SK-N-SH (cell line): ENCODE data around the gene CCDC15.

Experiments used
- CHD2 ChIP-seq: fragments of 150-350 bp; IDR thresholded peaks from 2 replicates; pipeline ENCODE4 v1.6.1; 2018; ENCODE audit warnings: low read length; ENCODE audit not compliant: partially characterized antibody
- CTCF ChIP-seq: fragments of 200-600 bp; sonication (generic); IDR thresholded peaks from 2 replicates; pipeline ENCODE4 v1.6.1; 2017; ENCODE audit warnings: antibody characterized with exemption, mild to moderate bottlenecking, moderate library complexity
- GABPA ChIP-seq: IDR thresholded peaks from 2 replicates; pipeline ENCODE4 v1.4.0; 2012; ENCODE audit warnings: low read depth, mild to moderate bottlenecking
- GATA2 ChIP-seq: sonication (generic); formaldehyde crosslinking; IDR thresholded peaks from 2 replicates; pipeline ENCODE4 v1.5.0; 2020; ENCODE audit warnings: mild to moderate bottlenecking, missing genetic modification reagents
- NFIC ChIP-seq: IDR thresholded peaks from 2 replicates; pipeline ENCODE4 v1.4.0; 2012; ENCODE audit warnings: borderline replicate concordance
- POLR2AphosphoS5 ChIP-seq: IDR thresholded peaks from 2 replicates; pipeline ENCODE4 v1.6.1; 2012; ENCODE audit warnings: low read depth, low read length
- RAD21 ChIP-seq: IDR thresholded peaks from 2 replicates; pipeline ENCODE4 v1.6.1; 2012; ENCODE audit warnings: mild to moderate bottlenecking, low read length
- REST ChIP-seq: IDR thresholded peaks from 2 replicates; pipeline ENCODE4 v1.6.1; 2012; ENCODE audit warnings: mild to moderate bottlenecking, low read depth, low read length, moderate library complexity
- SMC3 ChIP-seq: IDR thresholded peaks from 2 replicates; pipeline ENCODE4 v1.6.1; 2012; ENCODE audit warnings: low read depth, low read length, improper control_type of control experiment
- YY1 ChIP-seq: IDR thresholded peaks from 2 replicates; pipeline ENCODE4 v1.4.0; 2012; ENCODE audit warnings: low read depth, mild to moderate bottlenecking
- ZBTB33 ChIP-seq: IDR thresholded peaks from 2 replicates; pipeline ENCODE4 v1.4.0; 2012; ENCODE audit warnings: low read depth, borderline replicate concordance

GRCh38 chr11:125062931-125063428, 109.0 kb downstream of the CCDC15 start, which contains the start of gene SLC37A2:
- TF ChIP-seq NFIC = no peak
- no peak for TF ChIP-seq YY1
- peak; percentile 29; the same call in 1 of the 2 replicates for TF ChIP-seq CTCF
- TF ChIP-seq GATA2 (CRISPR knock-in tag) = no peak
- no peak for TF ChIP-seq SMC3
- TF ChIP-seq RAD21 = 0 out of 2 replicates have a peak, but pooled peaks have one; percentile 2
- TF ChIP-seq ZBTB33 = no peak
- TF ChIP-seq REST = no peak
- no peak for TF ChIP-seq GABPA
- TF ChIP-seq CHD2 = no peak
- TF ChIP-seq POLR2AphosphoS5 = no peak
